Dendritic cell treated with granulocyte-macrophage colony-stimulating factor and Interleukin-4, amounts not matched to agents 40 ng/mL and 50 ng/mL, for 4 days (primary cell): Measurements from ENCODE around the gene ZNF726.
"Not testable (repeated sequence)": the region's sequence is repeated elsewhere in the genome, so short reads cannot be mapped to it uniquely, and the experiment has no call there.

Experiments
- H3K27ac Mint-ChIP-seq: one replicate; pipeline ENCODE4 v1.8.0; 2022; ENCODE audit warnings: mild to moderate bottlenecking, mixed read lengths
- H3K27me3 Mint-ChIP-seq: one replicate; pipeline ENCODE4 v1.8.0; 2022; ENCODE audit warnings: mild to moderate bottlenecking, mixed read lengths
- H3K36me3 Mint-ChIP-seq: one replicate; pipeline ENCODE4 v1.8.0; 2022; ENCODE audit warnings: low read depth, mixed read lengths
- H3K4me1 Mint-ChIP-seq: one replicate; pipeline ENCODE4 v1.8.0; 2022; ENCODE audit warnings: low read depth, mixed read lengths
- H3K4me3 Mint-ChIP-seq: one replicate; pipeline ENCODE4 v1.8.0; 2022; ENCODE audit warnings: mild to moderate bottlenecking, moderate library complexity, mixed read lengths
- H3K9me3 Mint-ChIP-seq: one replicate; pipeline ENCODE4 v1.8.0; 2022; ENCODE audit warnings: mixed read lengths
- intact Hi-C: fragments of 100-400 bp; cut with micrococcal nuclease; formaldehyde crosslinking; loops from one replicate; pipeline ENCODE4 v1.15.0; 2022

Gene ZNF726

GRCh38 chr19:23906835-23907234 lies 7.9 kb upstream of the ZNF726 start:
- H3K27me3 Mint-ChIP-seq: no peaks in the 10 kb centered on the region
- H3K27ac Mint-ChIP-seq: no peak overlapping the region
- intact Hi-C loops: no loop called here
- H3K36me3 Mint-ChIP-seq: no peaks in the 10 kb centered on the region
- no peak overlapping the region for H3K4me3 Mint-ChIP-seq
- peaks cover 71% of the 10 kb centered on the region for H3K9me3 Mint-ChIP-seq
- no peaks in the 10 kb centered on the region for H3K4me1 Mint-ChIP-seq

GRCh38 chr19:23908165-23908564 lies 6.5 kb upstream of the ZNF726 start:
- H3K4me3 Mint-ChIP-seq: no peak overlapping the region

GRCh38 chr19:23909222-23909621 lies 5.5 kb upstream of the ZNF726 start:
- intact Hi-C loops: no loop called here
- Mint-ChIP-seq H3K9me3 (peaks cover 71% of the 10 kb centered on the region), H3K27ac (no peak overlapping the region), H3K27me3 (no peaks in the 10 kb centered on the region), H3K4me1 (no peaks in the 10 kb centered on the region), H3K4me3 (no peak overlapping the region), H3K36me3 (no peaks in the 10 kb centered on the region)

More at GRCh38 chr19:23908165-23908564, 6.5 kb upstream of the ZNF726 start:
- no peaks in the 10 kb centered on the region for H3K27me3 Mint-ChIP-seq
- intact Hi-C loops: no loop called here
- no peak overlapping the region for H3K27ac Mint-ChIP-seq
- H3K4me1 Mint-ChIP-seq: no peaks in the 10 kb centered on the region
- peaks cover 70% of the 10 kb centered on the region for H3K9me3 Mint-ChIP-seq
- H3K36me3 Mint-ChIP-seq: no peaks in the 10 kb centered on the region

- no peaks in the 10 kb centered on the region for H3K4me1 Mint-ChIP-seq
- no peak overlapping the region for H3K27ac Mint-ChIP-seq
- H3K9me3 Mint-ChIP-seq: peaks cover 41% of the 10 kb centered on the region
- intact Hi-C loops: loop anchor here (2.0 kb wide), 1 partner anchor 227 kb away; the partner anchor contains the start of gene ZNF675
- peak overlapping the region; percentile 98 for H3K4me3 Mint-ChIP-seq
- H3K36me3 Mint-ChIP-seq: peaks cover 14% of the 10 kb centered on the region
- H3K27me3 Mint-ChIP-seq: no peaks in the 10 kb centered on the region
These were observed 755 bp upstream of the ZNF726 start for GRCh38 chr19:23913931-23914330.

GRCh38 chr19:23916991-23917390 lies 2.3 kb downstream of the ZNF726 start:
- Mint-ChIP-seq H3K4me1 (no peaks in the 10 kb centered on the region), H3K4me3 (no peak overlapping the region), H3K9me3 (peaks cover 44% of the 10 kb centered on the region), H3K27ac (no peak overlapping the region), H3K27me3 (no peaks in the 10 kb centered on the region), H3K36me3 (peaks cover 34% of the 10 kb centered on the region)
- intact Hi-C loops: loop anchor here (5.0 kb wide), 1 partner anchor 115 kb away; no protein-coding TSS in a partner anchor

- H3K36me3 Mint-ChIP-seq: peaks cover 40% of the 10 kb centered on the region
- intact Hi-C loops: loop anchor here (5.0 kb wide), 1 partner anchor 114 kb away; no protein-coding TSS in a partner anchor
- H3K27me3 Mint-ChIP-seq: no peaks in the 10 kb centered on the region
- no peak overlapping the region for H3K4me3 Mint-ChIP-seq
- no peaks in the 10 kb centered on the region for H3K4me1 Mint-ChIP-seq
- H3K9me3 Mint-ChIP-seq: peaks cover 43% of the 10 kb centered on the region
- H3K27ac Mint-ChIP-seq: no peak overlapping the region
These were observed 3.2 kb downstream of the ZNF726 start for GRCh38 chr19:23917856-23918255.

- Mint-ChIP-seq H3K9me3 (peaks cover 44% of the 10 kb centered on the region), H3K4me1 (no peaks in the 10 kb centered on the region), H3K36me3 (peaks cover 54% of the 10 kb centered on the region)
These were observed 10.6 kb downstream of the ZNF726 start for GRCh38 chr19:23925285-23925684.

GRCh38 chr19:23932878-23933277 lies 18.2 kb downstream of the ZNF726 start:
- peaks cover 22% of the 10 kb centered on the region for H3K36me3 Mint-ChIP-seq
- H3K9me3 Mint-ChIP-seq: peaks cover 70% of the 10 kb centered on the region

More at GRCh38 chr19:23925285-23925684, 10.6 kb downstream of the ZNF726 start:
- intact Hi-C loops: no loop called here
- no peak overlapping the region for H3K4me3 Mint-ChIP-seq
- no peak overlapping the region for H3K27ac Mint-ChIP-seq
- H3K27me3 Mint-ChIP-seq: no peaks in the 10 kb centered on the region

GRCh38 chr19:23937031-23937430 lies 22.3 kb downstream of the ZNF726 start:
- intact Hi-C loops: not testable (repeated sequence)

More at GRCh38 chr19:23932878-23933277, 18.2 kb downstream of the ZNF726 start:
- H3K4me1 Mint-ChIP-seq: no peaks in the 10 kb centered on the region
- H3K4me3 Mint-ChIP-seq: no peak overlapping the region
- H3K27ac Mint-ChIP-seq: no peak overlapping the region
- intact Hi-C loops: no loop called here
- no peaks in the 10 kb centered on the region for H3K27me3 Mint-ChIP-seq

GRCh38 chr19:23943411-23943810 lies 28.7 kb downstream of the ZNF726 start:
- Mint-ChIP-seq H3K9me3 (peaks cover 81% of the 10 kb centered on the region), H3K36me3 (peaks cover 17% of the 10 kb centered on the region)

More at GRCh38 chr19:23937031-23937430, 22.3 kb downstream of the ZNF726 start:
- peaks cover 73% of the 10 kb centered on the region for H3K9me3 Mint-ChIP-seq
- H3K27me3 Mint-ChIP-seq, H3K27ac Mint-ChIP-seq, H3K4me3 Mint-ChIP-seq, H3K4me1 Mint-ChIP-seq, H3K36me3 Mint-ChIP-seq: not testable (repeated sequence)

GRCh38 chr19:23946569-23946968 lies 31.9 kb downstream of the ZNF726 start:
- Mint-ChIP-seq H3K4me1 (no peaks in the 10 kb centered on the region), H3K9me3 (peaks cover 70% of the 10 kb centered on the region), H3K36me3 (peaks cover 17% of the 10 kb centered on the region), H3K4me3 (no peak overlapping the region), H3K27me3 (no peaks in the 10 kb centered on the region), H3K27ac (no peak overlapping the region)
- intact Hi-C loops: no loop called here

More at GRCh38 chr19:23943411-23943810, 28.7 kb downstream of the ZNF726 start:
- H3K4me3 Mint-ChIP-seq: no peak overlapping the region
- H3K4me1 Mint-ChIP-seq: no peaks in the 10 kb centered on the region
- H3K27me3 Mint-ChIP-seq: no peaks in the 10 kb centered on the region
- intact Hi-C loops: no loop called here
- no peak overlapping the region for H3K27ac Mint-ChIP-seq

GRCh38 chr19:23949611-23950010 lies 34.9 kb downstream of the ZNF726 start:
- Mint-ChIP-seq H3K27ac (no peak overlapping the region), H3K36me3 (peaks cover 17% of the 10 kb centered on the region), H3K27me3 (no peaks in the 10 kb centered on the region), H3K4me1 (no peaks in the 10 kb centered on the region), H3K9me3 (peaks cover 77% of the 10 kb centered on the region), H3K4me3 (no peak overlapping the region)
- intact Hi-C loops: no loop called here

- intact Hi-C loops: no loop called here
- H3K4me3 Mint-ChIP-seq: no peak overlapping the region
These were observed 41.4 kb downstream of the ZNF726 start for GRCh38 chr19:23956051-23956450.

GRCh38 chr19:23957660-23958281 lies 43.1 kb downstream of the ZNF726 start:
- no peak overlapping the region for H3K27ac Mint-ChIP-seq
- intact Hi-C loops: no loop called here
- H3K4me3 Mint-ChIP-seq: no peak overlapping the region
- H3K4me1 Mint-ChIP-seq: no peaks in the 10 kb centered on the region
- no peaks in the 10 kb centered on the region for H3K27me3 Mint-ChIP-seq
- no peaks in the 10 kb centered on the region for H3K36me3 Mint-ChIP-seq
- H3K9me3 Mint-ChIP-seq: peaks cover 60% of the 10 kb centered on the region

More at GRCh38 chr19:23956051-23956450, 41.4 kb downstream of the ZNF726 start:
- Mint-ChIP-seq H3K36me3 (no peaks in the 10 kb centered on the region), H3K27ac (no peak overlapping the region), H3K27me3 (no peaks in the 10 kb centered on the region), H3K4me1 (no peaks in the 10 kb centered on the region), H3K9me3 (peaks cover 60% of the 10 kb centered on the region)

GRCh38 chr19:23963396-23963795 lies 48.7 kb downstream of the ZNF726 start:
- H3K9me3 Mint-ChIP-seq: peaks cover 56% of the 10 kb centered on the region
- intact Hi-C loops, H3K36me3 Mint-ChIP-seq, H3K27ac Mint-ChIP-seq, H3K27me3 Mint-ChIP-seq, H3K4me3 Mint-ChIP-seq, H3K4me1 Mint-ChIP-seq: not testable (repeated sequence)
